ENCODE measurements around the gene DPEP2. TPM values are rescaled to one million over a fixed set of nuclear protein-coding genes. Genes with fewer than 3 reads are reported as not detected.
A peak's percentile ranks its signal among the peaks of the same experiment; 100 is the strongest.

DPEP2 gene
- total and polyA plus RNA-seq, 2 of the 13 experiments (the other 11 are each of a cell fraction or from before 2014, with no cell fraction given), result 0.18 TPM; not detected in 1

- TF ChIP-seq, protein P1, sequence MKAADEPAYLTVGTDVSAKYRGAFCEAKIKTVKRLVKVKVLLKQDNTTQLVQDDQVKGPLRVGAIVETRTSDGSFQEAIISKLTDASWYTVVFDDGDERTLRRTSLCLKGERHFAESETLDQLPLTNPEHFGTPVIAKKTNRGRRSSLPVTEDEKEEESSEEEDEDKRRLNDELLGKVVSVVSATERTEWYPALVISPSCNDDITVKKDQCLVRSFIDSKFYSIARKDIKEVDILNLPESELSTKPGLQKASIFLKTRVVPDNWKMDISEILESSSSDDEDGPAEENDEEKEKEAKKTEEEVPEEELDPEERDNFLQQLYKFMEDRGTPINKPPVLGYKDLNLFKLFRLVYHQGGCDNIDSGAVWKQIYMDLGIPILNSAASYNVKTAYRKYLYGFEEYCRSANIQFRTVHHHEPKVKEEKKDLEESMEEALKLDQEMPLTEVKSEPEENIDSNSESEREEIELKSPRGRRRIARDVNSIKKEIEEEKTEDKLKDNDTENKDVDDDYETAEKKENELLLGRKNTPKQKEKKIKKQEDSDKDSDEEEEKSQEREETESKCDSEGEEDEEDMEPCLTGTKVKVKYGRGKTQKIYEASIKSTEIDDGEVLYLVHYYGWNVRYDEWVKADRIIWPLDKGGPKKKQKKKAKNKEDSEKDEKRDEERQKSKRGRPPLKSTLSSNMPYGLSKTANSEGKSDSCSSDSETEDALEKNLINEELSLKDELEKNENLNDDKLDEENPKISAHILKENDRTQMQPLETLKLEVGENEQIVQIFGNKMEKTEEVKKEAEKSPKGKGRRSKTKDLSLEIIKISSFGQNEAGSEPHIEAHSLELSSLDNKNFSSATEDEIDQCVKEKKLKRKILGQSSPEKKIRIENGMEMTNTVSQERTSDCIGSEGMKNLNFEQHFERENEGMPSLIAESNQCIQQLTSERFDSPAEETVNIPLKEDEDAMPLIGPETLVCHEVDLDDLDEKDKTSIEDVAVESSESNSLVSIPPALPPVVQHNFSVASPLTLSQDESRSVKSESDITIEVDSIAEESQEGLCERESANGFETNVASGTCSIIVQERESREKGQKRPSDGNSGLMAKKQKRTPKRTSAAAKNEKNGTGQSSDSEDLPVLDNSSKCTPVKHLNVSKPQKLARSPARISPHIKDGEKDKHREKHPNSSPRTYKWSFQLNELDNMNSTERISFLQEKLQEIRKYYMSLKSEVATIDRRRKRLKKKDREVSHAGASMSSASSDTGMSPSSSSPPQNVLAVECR (CRISPR knock-in tag; IDR thresholded peaks at IDR 0.05; ENCODE audit: borderline replicate concordance), result peak; percentile 81
- TF ChIP-seq SOX13 (IDR thresholded peaks at IDR 0.05), result no peak
- TF ChIP-seq SOX13 (CRISPR knock-in tag; conservative IDR thresholded peaks at IDR 0.05 in 1 of 2, IDR thresholded peaks at IDR 0.05 in 1 of 2), result peak in 1 of 2 experiments; percentile 61; a peak in 2 of 4 replicates
- peak; percentile 42; the same call in 1 of the 2 replicates for TF ChIP-seq MIER3 (CRISPR knock-in tag; IDR thresholded peaks at IDR 0.05; ENCODE audit: borderline replicate concordance)
- TF ChIP-seq MTA1 (CRISPR knock-in tag; IDR thresholded peaks at IDR 0.05; ENCODE audit: borderline replicate concordance), result peak; percentile 79; the same call in 1 of the 2 replicates
- TF ChIP-seq, protein P2, sequence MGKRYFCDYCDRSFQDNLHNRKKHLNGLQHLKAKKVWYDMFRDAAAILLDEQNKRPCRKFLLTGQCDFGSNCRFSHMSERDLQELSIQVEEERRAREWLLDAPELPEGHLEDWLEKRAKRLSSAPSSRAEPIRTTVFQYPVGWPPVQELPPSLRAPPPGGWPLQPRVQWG (CRISPR knock-in tag; IDR thresholded peaks at IDR 0.05; ENCODE audit: borderline replicate concordance, low read depth), result no peak
- TF ChIP-seq, protein P3, sequence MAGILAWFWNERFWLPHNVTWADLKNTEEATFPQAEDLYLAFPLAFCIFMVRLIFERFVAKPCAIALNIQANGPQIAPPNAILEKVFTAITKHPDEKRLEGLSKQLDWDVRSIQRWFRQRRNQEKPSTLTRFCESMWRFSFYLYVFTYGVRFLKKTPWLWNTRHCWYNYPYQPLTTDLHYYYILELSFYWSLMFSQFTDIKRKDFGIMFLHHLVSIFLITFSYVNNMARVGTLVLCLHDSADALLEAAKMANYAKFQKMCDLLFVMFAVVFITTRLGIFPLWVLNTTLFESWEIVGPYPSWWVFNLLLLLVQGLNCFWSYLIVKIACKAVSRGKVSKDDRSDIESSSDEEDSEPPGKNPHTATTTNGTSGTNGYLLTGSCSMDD (CRISPR knock-in tag; IDR thresholded peaks at IDR 0.05), result peak; percentile 55; the same call in 1 of the 2 replicates
- peak; percentile 87 for TF ChIP-seq ZFY (CRISPR knock-in tag; IDR thresholded peaks at IDR 0.05)
- TF ChIP-seq RFX3 (CRISPR knock-in tag; IDR thresholded peaks at IDR 0.05), result no peak
- TF ChIP-seq SP5 (CRISPR knock-in tag; IDR thresholded peaks at IDR 0.05; ENCODE audit: borderline replicate concordance, low read depth), result peak; percentile 95
- TF ChIP-seq, protein P4, sequence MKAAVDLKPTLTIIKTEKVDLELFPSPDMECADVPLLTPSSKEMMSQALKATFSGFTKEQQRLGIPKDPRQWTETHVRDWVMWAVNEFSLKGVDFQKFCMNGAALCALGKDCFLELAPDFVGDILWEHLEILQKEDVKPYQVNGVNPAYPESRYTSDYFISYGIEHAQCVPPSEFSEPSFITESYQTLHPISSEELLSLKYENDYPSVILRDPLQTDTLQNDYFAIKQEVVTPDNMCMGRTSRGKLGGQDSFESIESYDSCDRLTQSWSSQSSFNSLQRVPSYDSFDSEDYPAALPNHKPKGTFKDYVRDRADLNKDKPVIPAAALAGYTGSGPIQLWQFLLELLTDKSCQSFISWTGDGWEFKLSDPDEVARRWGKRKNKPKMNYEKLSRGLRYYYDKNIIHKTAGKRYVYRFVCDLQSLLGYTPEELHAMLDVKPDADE (CRISPR knock-in tag; IDR thresholded peaks at IDR 0.05), result 0 out of 2 replicates have a peak, but pooled peaks have one; percentile 40
- TF ChIP-seq SP1 (IDR thresholded peaks at IDR 0.05), result no peak
- peak; percentile 97 for TF ChIP-seq SP1 (CRISPR knock-in tag; IDR thresholded peaks at IDR 0.05)
- TF ChIP-seq JUNB (CRISPR knock-in tag; IDR thresholded peaks at IDR 0.05; ENCODE audit: borderline replicate concordance), result no peak
- TF ChIP-seq RFXAP (CRISPR knock-in tag; IDR thresholded peaks at IDR 0.05; ENCODE audit: borderline replicate concordance), result no peak; the same call in 1 of the 2 replicates
- peak; percentile 17; the same call in 1 of the 2 replicates for TF ChIP-seq HNF4A (CRISPR knock-in tag; IDR thresholded peaks at IDR 0.05)
- peak; percentile 51; the same call in 1 of the 2 replicates for TF ChIP-seq ARHGAP35 (CRISPR knock-in tag; IDR thresholded peaks at IDR 0.05; ENCODE audit: borderline replicate concordance)
- TF ChIP-seq ZNF773 (CRISPR knock-in tag; IDR thresholded peaks at IDR 0.05; ENCODE audit: borderline replicate concordance), result peak; percentile 67; the same call in 1 of the 2 replicates
- no peak for TF ChIP-seq NFRKB (IDR thresholded peaks at IDR 0.05)
- TF ChIP-seq ISL2 (CRISPR knock-in tag; IDR thresholded peaks at IDR 0.05), result 0 out of 2 replicates have a peak, but pooled peaks have one; percentile 35
- TF ChIP-seq, protein P5, sequence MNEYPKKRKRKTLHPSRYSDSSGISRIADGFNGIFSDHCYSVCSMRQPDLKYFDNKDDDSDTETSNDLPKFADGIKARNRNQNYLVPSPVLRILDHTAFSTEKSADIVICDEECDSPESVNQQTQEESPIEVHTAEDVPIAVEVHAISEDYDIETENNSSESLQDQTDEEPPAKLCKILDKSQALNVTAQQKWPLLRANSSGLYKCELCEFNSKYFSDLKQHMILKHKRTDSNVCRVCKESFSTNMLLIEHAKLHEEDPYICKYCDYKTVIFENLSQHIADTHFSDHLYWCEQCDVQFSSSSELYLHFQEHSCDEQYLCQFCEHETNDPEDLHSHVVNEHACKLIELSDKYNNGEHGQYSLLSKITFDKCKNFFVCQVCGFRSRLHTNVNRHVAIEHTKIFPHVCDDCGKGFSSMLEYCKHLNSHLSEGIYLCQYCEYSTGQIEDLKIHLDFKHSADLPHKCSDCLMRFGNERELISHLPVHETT (CRISPR knock-in tag; conservative IDR thresholded peaks at IDR 0.05), result peak; percentile 89
Observed at GRCh38 chr16:67968400-67969253, 30.7 kb downstream of the DPEP2 start, which contains the start of gene SLC12A4 (continued).

Measured in HepG2 (cell line).